ENCODE measurements around the gene TMEM121. TPM values are rescaled to one million over a fixed set of nuclear protein-coding genes. Genes with fewer than 3 reads are reported as not detected.
A peak's percentile ranks its signal among the peaks of the same experiment; 100 is the strongest.

The TMEM121 gene
- 0.36 and 0.98 TPM in 2 replicates for total RNA-seq (2014; rRNA removed; shearing (Covaris generic))

- no peak for DNase-seq (ENCODE audit: low read depth)
These were observed at the start of gene TMEM121 for GRCh38 chr14:105525861-105526775. Gene TMEM121, plus strand, starts transcription at chr14:105526583. Its CDS starts 2,252 bp downstream, at chr14:105528835.

- DNase-seq (ENCODE audit: low read depth): no peak
These were observed 49.3 kb upstream of the TMEM121 start for GRCh38 chr14:105476831-105477659.

- DNase-seq (ENCODE audit: low read depth): no peak
These were observed 48.6 kb upstream of the TMEM121 start for GRCh38 chr14:105477660-105478397.

- DNase-seq (ENCODE audit: low read depth): no peak
These were observed 47.8 kb upstream of the TMEM121 start for GRCh38 chr14:105478398-105479251.

- DNase-seq (ENCODE audit: low read depth): no peak
These were observed 46.8 kb upstream of the TMEM121 start for GRCh38 chr14:105479431-105480158.

GRCh38 chr14:105480199-105480746 is 46.1 kb upstream of the TMEM121 start:
- DNase-seq (ENCODE audit: low read depth): no peak

GRCh38 chr14:105480807-105481801 is 45.3 kb upstream of the TMEM121 start:
- peak; percentile 88 for DNase-seq (ENCODE audit: low read depth)

GRCh38 chr14:105481886-105482457 is 44.4 kb upstream of the TMEM121 start:
- DNase-seq (ENCODE audit: low read depth): peak; percentile 96

- no peak for DNase-seq (ENCODE audit: low read depth)
These were observed 43.8 kb upstream of the TMEM121 start for GRCh38 chr14:105482486-105483110.

- DNase-seq (ENCODE audit: low read depth): no peak
These were observed 42.9 kb upstream of the TMEM121 start for GRCh38 chr14:105483300-105484068.

- peak; percentile 18 for DNase-seq (ENCODE audit: low read depth)
These were observed 42.0 kb upstream of the TMEM121 start for GRCh38 chr14:105484069-105484996.

GRCh38 chr14:105484997-105485393 is 41.4 kb upstream of the TMEM121 start:
- DNase-seq (ENCODE audit: low read depth): no peak

- DNase-seq (ENCODE audit: low read depth): peak; percentile 21
These were observed 40.6 kb upstream of the TMEM121 start for GRCh38 chr14:105485739-105486162.

GRCh38 chr14:105486163-105486973 is 40.0 kb upstream of the TMEM121 start, which contains the start of gene CRIP1:
Gene CRIP1, plus strand, starts transcription at chr14:105486886. Its CDS starts 374 bp downstream, at chr14:105487260.
- no peak for DNase-seq (ENCODE audit: low read depth)

- DNase-seq (ENCODE audit: low read depth): no peak
These were observed 39.4 kb upstream of the TMEM121 start for GRCh38 chr14:105486974-105487448.

Measured in RPMI7951 (cell line).